Breast epithelium (tissue), 4 donors: ENCODE results near the gene CXCL1. TPM values are rescaled to one million over a fixed set of nuclear protein-coding genes. Genes with fewer than 3 reads are reported as not detected.

Source experiments
- DNase-seq, 2 donors: peaks; one replicate each; pipeline ENCODE4 v3.0.0-alpha.2; 2019; ENCODE audit warnings: low spot score in 2 of 2
- H3K27ac ChIP-seq, 2 donors: fragments of 200-600 bp; sonication (generic) in 1 of 2; one replicate each; pipeline ENCODE4 v1.5.1; 2016 to 2019; ENCODE audit warnings: mild to moderate bottlenecking in 1 of 2
- H3K27me3 ChIP-seq, 2 donors: fragments of 200-600 bp; sonication (generic) in 1 of 2; one replicate each; pipeline versions ENCODE4 v1.5.1 to v1.6.0; 2017 to 2019; ENCODE audit warnings: control low read depth in 1 of 2, mild to moderate bottlenecking in 1 of 2
- H3K36me3 ChIP-seq: fragments of 200-600 bp; one replicate; pipeline ENCODE4 v1.5.1; 2019
- H3K4me1 ChIP-seq, 2 donors: fragments of 200-600 bp; sonication (generic); one replicate each; pipeline ENCODE4 v1.5.1; 2016 to 2019; ENCODE audit warnings: control low read depth in 1 of 2
- H3K4me3 ChIP-seq, 3 donors: fragments of 200-600 bp; sonication (generic); 1 replicate in 2 of 3; 2 replicates in 1 of 3; pipeline ENCODE4 v1.5.1; 2016 to 2019; ENCODE audit warnings: mild to moderate bottlenecking in 3 of 3, moderate library complexity in 2 of 3
- H3K9me3 ChIP-seq, 2 donors: fragments of 200-600 bp; sonication (generic) in 1 of 2; one replicate each; pipeline ENCODE4 v1.5.1; 2016 to 2019; ENCODE audit warnings: control low read depth in 1 of 2
- POLR2A ChIP-seq: fragments of 450-650 bp; IDR thresholded peaks from one replicate; pipeline ENCODE4 v1.6.1; 2016; ENCODE audit warnings: antibody characterized with exemption, mild to moderate bottlenecking, moderate library complexity
- POLR2AphosphoS5 ChIP-seq, 3 donors: sonication (generic); formaldehyde crosslinking; IDR thresholded peaks; one replicate each; pipeline ENCODE4 v1.6.1; 2017; ENCODE audit warnings: antibody characterized with exemption in 3 of 3
- intact Hi-C: fragments of 100-400 bp; cut with DNase I; formaldehyde crosslinking; loops from one replicate; pipeline ENCODE4 v1.15.1; 2023; ENCODE audit warnings: low total_unique reads
- total RNA-seq, 3 donors: library from RNA; depleted of rRNA; stranded (reverse); fragments of >200 nt; gene quantifications; one replicate each; pipeline ENCODE4 v1.1.0, GENCODE V29; 2016
- TF ChIP-seq, protein P1 (sequence below), 3 donors: fragments of 450-650 bp; IDR thresholded peaks; one replicate each; pipeline ENCODE4 v1.5.1; 2016 to 2017; ENCODE audit warnings: antibody characterized with exemption in 3 of 3, mild to moderate bottlenecking in 3 of 3, moderate library complexity in 3 of 3

CXCL1 gene
- total RNA-seq, 3 donors from 2014 or later, result 0.80 to 31.3 (median 17.7) TPM

DNA sequence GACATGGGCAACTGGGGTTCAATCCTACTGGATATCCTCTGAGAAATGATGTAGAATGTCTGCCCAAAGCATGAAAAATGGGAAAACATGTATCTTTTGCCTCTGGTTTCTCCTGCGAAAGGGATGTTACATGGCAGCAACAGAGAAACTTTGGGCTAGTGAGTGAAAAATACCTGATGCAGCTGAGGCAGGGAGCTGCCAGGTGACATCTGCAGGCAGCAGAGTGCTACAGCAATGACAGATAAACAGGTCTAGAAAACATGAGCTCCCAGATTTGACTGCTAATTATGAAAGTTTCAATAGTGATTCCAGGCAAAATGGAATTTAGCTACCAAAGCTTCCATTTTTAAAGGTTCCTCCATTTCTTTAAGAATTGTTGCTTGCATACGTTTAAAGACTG, 4.8 kb upstream of the CXCL1 start:
- Histone ChIP-seq H3K27ac (no peak overlapping the region), H3K36me3 (no peaks in the 10 kb centered on the region), H3K4me1 (no peaks in the 10 kb centered on the region), H3K9me3 (no peaks in the 10 kb centered on the region), H3K4me3 (no peak overlapping the region), H3K27me3 (no peaks in the 10 kb centered on the region)
- TF ChIP-seq POLR2A, result no peak
- TF ChIP-seq, protein P1, sequence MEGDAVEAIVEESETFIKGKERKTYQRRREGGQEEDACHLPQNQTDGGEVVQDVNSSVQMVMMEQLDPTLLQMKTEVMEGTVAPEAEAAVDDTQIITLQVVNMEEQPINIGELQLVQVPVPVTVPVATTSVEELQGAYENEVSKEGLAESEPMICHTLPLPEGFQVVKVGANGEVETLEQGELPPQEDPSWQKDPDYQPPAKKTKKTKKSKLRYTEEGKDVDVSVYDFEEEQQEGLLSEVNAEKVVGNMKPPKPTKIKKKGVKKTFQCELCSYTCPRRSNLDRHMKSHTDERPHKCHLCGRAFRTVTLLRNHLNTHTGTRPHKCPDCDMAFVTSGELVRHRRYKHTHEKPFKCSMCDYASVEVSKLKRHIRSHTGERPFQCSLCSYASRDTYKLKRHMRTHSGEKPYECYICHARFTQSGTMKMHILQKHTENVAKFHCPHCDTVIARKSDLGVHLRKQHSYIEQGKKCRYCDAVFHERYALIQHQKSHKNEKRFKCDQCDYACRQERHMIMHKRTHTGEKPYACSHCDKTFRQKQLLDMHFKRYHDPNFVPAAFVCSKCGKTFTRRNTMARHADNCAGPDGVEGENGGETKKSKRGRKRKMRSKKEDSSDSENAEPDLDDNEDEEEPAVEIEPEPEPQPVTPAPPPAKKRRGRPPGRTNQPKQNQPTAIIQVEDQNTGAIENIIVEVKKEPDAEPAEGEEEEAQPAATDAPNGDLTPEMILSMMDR (IDR thresholded peaks at IDR 0.05), result peak in 1 of 3 donors; percentile 25
- no peak for DNase-seq
- intact Hi-C loops, result no loop called here

DNA sequence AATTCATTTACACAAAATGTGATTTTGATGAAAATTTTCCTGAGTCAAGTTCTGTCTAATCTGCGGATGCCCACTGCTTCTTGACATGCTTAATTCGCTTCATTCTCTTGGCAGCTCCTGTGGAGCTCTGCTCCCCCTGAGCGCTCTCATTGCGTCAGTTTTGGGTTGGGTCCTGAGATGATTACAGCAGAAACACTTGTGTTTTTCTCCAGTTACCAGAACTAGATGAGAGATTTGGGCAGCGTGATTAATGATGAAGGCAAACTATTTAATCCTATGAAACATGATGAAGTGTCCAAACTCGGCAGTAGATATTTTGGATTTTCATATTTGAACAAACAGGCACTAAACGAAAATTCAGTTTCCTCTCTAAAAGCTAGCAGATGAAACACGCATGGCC, 4.2 kb upstream of the CXCL1 start:
- Histone ChIP-seq H3K9me3 (no peaks in the 10 kb centered on the region), H3K27me3 (no peaks in the 10 kb centered on the region), H3K4me3 (no peak overlapping the region), H3K4me1 (no peaks in the 10 kb centered on the region), H3K27ac (no peak overlapping the region), H3K36me3 (no peaks in the 10 kb centered on the region)
- TF ChIP-seq, protein P1 (IDR thresholded peaks at IDR 0.05), result no peak
- intact Hi-C loops, result no loop called here
- DNase-seq, result no peak

DNA sequence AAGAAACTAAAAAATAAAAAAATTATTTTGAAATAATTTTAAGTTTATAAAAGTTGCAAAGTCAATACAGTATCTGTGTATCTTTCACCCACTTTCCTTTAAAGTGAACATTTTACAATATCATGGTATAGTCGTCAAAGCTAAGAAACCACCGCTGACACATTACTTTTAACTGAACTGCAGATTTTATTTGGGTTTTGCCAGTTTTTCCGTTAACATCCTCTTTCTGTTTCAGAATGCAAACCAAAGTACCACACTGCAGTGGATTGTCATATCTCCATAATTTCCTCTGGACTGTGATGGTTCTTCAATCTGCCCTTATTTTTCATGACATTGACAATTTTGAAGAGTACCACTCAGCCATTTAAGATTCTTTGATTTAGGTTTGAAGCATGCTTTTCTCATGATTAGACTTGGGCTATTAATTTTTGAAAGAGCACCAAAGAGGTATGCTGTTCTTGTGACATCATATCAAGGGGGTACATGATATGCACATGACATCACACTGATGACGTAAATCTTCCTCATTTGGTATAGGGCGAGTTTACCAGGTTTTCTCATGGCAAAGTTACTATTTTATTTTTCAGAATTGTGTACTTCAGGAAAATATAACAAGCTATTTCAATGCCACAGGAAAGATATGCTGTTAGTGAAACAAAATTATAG, 3.6 kb upstream of the CXCL1 start:
- Histone ChIP-seq H3K9me3 (no peaks in the 10 kb centered on the region), H3K4me3 (no peak overlapping the region), H3K4me1 (no peaks in the 10 kb centered on the region), H3K27ac (no peak overlapping the region), H3K36me3 (no peaks in the 10 kb centered on the region), H3K27me3 (no peaks in the 10 kb centered on the region)
- intact Hi-C loops, result no loop called here
- DNase-seq, result no peak
- TF ChIP-seq POLR2AphosphoS5 (IDR thresholded peaks at IDR 0.05), result no peak

DNA sequence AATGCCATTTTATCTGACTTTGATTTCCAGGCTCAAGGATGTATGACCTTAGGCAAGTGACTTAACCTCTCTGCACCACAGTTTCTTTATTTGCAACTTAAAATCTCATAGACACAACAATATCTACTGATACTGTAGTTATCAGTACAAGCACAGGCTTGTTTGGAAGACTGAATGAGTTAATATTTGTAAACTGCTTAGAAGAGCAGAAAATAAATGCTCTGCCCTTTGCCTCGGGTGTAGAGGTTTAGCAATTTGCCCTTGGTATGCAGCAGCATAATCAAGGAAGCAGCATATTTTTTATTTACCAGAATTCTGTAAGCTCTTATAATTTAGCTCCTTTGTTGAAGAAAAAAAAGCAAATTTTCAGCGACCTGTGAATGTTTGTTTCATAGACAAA, 2.9 kb upstream of the CXCL1 start:
- DNase-seq, result no peak
- no peaks in the 10 kb centered on the region for H3K36me3 ChIP-seq
- H3K27ac ChIP-seq, result no peak overlapping the region
- no peak overlapping the region for H3K4me3 ChIP-seq
- no peaks in the 10 kb centered on the region for H3K9me3 ChIP-seq
- H3K27me3 ChIP-seq, result no peaks in the 10 kb centered on the region
- H3K4me1 ChIP-seq, result no peaks in the 10 kb centered on the region
- intact Hi-C loops, result no loop called here
- TF ChIP-seq, protein P1 (IDR thresholded peaks at IDR 0.05), result no peak
- TF ChIP-seq POLR2A (no peak), POLR2AphosphoS5 (IDR thresholded peaks at IDR 0.05) (no peak)

DNA sequence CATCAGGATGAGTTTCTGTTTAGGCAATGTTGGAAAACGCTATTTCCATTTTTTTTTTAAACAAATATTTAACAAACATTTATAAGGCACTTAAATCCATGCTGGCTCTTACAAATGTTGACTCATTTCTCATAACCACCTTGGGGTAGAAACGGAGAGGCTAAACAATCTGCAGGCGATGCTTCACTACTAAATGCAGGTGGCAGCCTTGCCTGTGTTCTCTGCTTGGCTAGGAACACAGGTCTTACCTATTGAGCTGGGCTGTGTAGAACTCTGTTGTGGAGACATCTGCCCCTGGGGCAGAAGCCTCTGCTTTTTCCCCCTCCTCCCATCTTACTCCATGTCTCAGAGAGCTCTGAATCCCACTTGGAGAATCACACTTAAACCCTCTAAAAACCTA, 1.4 kb upstream of the CXCL1 start:
- no peaks in the 10 kb centered on the region for H3K27me3 ChIP-seq
- intact Hi-C loops, result no loop called here

DNA sequence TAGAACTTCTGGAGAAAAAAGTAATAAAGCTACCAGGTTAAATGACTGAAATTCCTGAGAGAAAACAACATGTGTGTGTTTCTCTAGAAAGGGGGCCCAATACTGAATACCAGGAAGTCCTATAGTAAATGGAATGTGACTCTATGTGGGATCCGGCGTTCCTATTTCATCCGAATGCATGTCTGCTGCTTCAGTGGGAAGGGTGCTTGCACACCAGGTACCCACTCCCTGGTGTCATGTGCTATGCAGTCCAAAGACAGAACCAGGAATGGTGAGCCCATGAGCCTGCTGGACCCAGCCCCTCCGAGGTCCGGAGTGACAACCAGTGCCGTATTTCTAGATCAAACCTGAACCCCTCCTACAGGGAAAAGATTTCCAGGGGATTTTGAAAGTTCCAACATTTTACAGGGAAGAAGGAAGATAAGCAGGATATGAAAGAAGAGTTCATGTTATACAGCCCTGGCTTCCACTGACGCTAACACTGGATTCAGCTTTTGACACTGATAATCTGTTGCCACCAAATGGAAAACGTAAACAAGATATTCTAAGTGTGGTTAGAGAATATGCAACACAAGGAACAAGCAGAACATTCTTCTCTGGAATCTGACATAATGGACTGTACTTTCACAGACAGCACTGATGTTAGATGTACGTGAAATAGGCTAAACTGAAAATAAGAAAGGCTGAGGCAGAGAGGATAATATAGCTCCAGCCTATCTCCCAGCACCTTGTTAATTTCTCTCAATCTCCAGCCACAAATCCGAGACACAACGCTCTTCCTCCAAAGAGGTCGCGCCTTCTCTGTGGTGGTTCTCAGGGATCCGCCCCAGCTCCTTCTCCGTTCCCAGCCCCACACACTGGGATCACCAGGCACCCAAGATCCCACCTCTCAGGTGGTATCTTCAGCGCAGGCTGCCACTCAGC, 725 bp upstream of the CXCL1 start:
- TF ChIP-seq POLR2A, result no peak
- TF ChIP-seq, protein P1 (IDR thresholded peaks at IDR 0.05), result no peak
- no peak for TF ChIP-seq POLR2AphosphoS5 (IDR thresholded peaks at IDR 0.05)
- DNase-seq, result no peak
- no peaks in the 10 kb centered on the region for H3K9me3 ChIP-seq
- H3K4me3 ChIP-seq, result peak overlapping the region; percentile 49 to 80 (median 73)
- H3K27me3 ChIP-seq, result no peaks in the 10 kb centered on the region
- no peaks in the 10 kb centered on the region for H3K4me1 ChIP-seq
- intact Hi-C loops, result no loop called here
- no peaks in the 10 kb centered on the region for H3K36me3 ChIP-seq
- peak overlapping the region; percentile 22 to 79 for H3K27ac ChIP-seq

More for the DNA sequence above, 1.4 kb upstream of the CXCL1 start:
- no peak for DNase-seq
- H3K4me3 ChIP-seq, result no peak overlapping the region
- no peak for TF ChIP-seq POLR2AphosphoS5 (IDR thresholded peaks at IDR 0.05)
- H3K27ac ChIP-seq, result no peak overlapping the region
- H3K36me3 ChIP-seq, result no peaks in the 10 kb centered on the region
- H3K9me3 ChIP-seq, result no peaks in the 10 kb centered on the region
- H3K4me1 ChIP-seq, result no peaks in the 10 kb centered on the region
